ENCODE results near the gene OPN4. TPM values are rescaled to one million over a fixed set of nuclear protein-coding genes. Genes with fewer than 3 reads are reported as not detected.
A peak's percentile ranks its signal among the peaks of the same experiment; 100 is the strongest.

OPN4 gene
- total RNA-seq, 1 experiment from 2014 or later, result not detected

DNA sequence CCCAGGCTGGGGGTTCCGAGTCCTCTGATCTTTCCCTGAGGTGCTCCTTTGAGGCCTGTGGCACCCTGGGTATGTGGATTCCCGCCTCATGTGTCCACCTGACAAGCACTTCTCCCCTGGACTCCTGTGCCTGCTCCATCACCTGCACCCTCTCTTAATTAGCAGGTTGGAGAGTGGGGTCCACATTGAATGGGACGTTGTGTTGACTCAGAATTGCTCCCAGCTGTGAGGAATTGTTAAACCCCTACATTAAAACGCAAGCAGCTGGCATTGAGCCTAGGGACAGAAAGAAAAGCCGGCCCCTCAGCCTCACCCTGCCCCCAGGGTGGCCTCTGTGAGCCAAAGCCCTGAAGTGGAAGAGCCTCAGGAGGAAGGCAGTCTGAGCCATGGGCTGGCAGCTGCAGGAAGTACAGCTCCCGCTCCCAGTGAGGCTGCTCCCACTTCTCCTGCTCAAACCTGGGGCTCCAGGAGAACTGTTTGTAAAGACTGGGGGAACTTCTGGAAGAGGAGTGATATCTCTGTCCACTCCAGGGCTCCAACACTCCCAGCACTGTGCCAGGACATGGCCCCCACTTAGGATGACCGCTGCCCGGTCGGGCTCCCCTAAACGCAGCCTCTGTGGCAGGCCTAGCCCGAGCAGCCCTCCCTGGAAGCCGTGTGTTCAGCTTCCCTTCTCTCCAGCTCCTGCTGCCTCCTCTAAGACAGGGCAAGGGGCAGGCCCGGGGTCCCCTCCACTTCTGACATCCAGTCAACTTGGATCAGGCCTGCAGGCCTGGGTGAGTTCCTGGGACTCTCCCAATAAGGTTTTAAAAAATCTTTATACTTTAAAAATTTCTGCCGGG lies 1.8 kb upstream of the OPN4 start:
- Histone ChIP-seq H3K4me1 (peaks cover 53% of the 10 kb centered on the region), H3K4me3 (no peak overlapping the region), H3K27me3 (no peaks in the 10 kb centered on the region)

DNA sequence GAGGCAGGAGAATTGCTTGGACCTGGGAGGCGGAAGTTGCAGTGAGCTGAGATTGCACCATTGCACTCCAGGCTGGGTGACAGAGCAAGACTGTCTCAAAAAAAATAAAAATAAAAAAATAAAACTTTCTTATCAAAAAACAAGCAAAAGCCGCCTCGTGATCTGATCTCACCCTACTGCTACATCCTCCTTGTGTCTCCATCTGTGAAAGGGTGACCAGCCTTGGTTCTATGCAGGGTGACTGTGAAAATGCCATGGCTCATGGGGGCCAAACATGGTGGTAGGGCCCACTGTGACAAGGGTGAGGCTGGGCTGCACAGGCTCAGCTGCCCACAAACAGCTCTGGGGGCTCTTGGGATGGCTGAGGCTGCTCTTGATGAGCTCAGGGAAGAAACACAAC lies 968 bp upstream of the OPN4 start:
- no peak for DNase-seq
- H3K4me1 ChIP-seq, result peaks cover 46% of the 10 kb centered on the region
- no peaks in the 10 kb centered on the region for H3K9me3 ChIP-seq (replicated peaks)
- no peaks in the 10 kb centered on the region for H3K36me3 ChIP-seq
- no peak overlapping the region for H3K4me3 ChIP-seq
- H3K27me3 ChIP-seq, result no peaks in the 10 kb centered on the region
- H3K27ac ChIP-seq, result no peak overlapping the region; the same call in 1 of the 2 replicates

More for the DNA sequence above, 1.8 kb upstream of the OPN4 start:
- no peaks in the 10 kb centered on the region for H3K36me3 ChIP-seq
- peak; percentile 85 to 89 for DNase-seq
- H3K27ac ChIP-seq, result peak overlapping the region; percentile 77
- H3K9me3 ChIP-seq (replicated peaks), result no peaks in the 10 kb centered on the region

DNA sequence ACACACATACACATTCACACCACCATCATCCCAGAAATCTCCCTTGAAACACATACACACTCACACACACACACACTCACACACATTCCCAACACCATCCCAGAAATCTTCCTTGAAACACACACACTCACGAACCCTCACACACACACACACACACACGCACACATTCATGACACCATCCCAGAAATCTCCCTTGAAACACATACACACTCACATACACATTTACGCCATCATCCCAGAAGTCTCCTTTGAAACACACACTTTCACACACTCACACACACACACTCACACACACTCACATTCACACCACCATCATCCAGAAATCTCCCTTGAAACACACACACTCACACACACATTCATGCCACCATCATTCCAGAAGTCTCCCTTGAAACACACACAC lies 360 bp upstream of the OPN4 start:
- Histone ChIP-seq H3K36me3 (no peaks in the 10 kb centered on the region), H3K4me3 (no peak overlapping the region), H3K9me3 (replicated peaks) (no peaks in the 10 kb centered on the region), H3K27ac (no peak overlapping the region), H3K27me3 (no peaks in the 10 kb centered on the region), H3K4me1 (peaks cover 40% of the 10 kb centered on the region)
- DNase-seq, result no peak

DNA sequence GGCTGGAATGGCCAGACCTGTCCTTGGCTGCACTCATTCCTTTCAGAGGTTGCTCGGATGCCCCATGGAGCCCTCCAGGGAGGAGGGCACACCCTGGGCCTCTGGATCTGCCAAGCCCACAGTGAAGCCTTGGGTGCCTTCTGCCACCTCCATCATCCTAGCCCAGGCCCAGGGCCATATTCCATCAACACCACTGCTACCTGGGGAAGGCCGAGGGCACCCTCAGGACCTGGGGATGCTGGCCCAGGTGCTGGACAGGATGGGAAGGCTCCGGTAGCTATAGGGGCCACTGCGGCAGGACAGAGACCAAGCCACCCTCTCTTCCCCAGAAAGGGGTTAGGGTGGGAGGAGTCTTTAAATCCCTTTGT lies 810 bp downstream of the OPN4 start:
- Histone ChIP-seq H3K36me3 (no peaks in the 10 kb centered on the region), H3K4me1 (peaks cover 29% of the 10 kb centered on the region), H3K27ac (no peak overlapping the region), H3K27me3 (no peaks in the 10 kb centered on the region), H3K9me3 (replicated peaks) (no peaks in the 10 kb centered on the region), H3K4me3 (no peak overlapping the region)
- DNase-seq, result no peak

DNA sequence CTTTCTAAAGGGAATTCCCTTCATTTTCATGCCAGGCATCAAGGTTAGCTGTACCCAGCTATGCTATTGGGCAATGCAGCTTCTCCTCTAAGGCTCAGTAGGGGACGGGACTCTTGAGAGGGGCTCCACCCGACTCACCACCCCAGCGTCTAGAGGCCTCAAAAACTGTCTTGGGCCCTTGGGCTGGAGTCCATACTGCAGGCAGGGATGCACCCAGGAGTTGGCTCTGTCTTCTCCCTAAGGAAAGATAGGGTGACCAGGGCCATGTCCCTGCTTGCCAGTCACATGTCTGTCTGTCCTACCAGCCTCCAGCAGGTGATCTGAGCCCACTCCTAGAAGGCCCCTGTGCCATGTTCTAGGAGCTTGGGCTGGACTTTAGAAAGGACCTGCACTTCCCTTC lies 1.2 kb downstream of the OPN4 start:
- no peaks in the 10 kb centered on the region for H3K9me3 ChIP-seq (replicated peaks)
- H3K27me3 ChIP-seq, result no peaks in the 10 kb centered on the region
- no peaks in the 10 kb centered on the region for H3K36me3 ChIP-seq
- DNase-seq, result no peak
- no peak overlapping the region for H3K27ac ChIP-seq
- no peak overlapping the region for H3K4me3 ChIP-seq
- H3K4me1 ChIP-seq, result peaks cover 24% of the 10 kb centered on the region

DNA sequence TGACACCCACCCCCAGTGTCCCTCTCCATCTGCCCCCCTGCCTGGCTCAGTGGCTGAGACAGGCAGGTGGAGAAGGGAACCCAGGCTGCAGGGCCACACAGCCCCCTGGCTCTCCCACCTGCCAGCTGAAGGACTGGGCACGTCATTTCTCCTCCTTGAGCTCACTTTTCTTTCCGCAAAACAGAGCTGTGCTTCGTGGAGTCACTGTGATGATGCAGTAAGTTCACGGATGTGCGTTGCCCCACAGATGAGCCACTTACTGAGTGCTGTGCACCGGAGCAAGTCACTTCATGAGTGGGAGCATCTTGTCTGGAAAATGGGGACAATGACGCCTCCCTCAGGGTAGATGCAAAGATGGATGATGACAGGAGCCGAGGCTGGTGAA lies 2.7 kb downstream of the OPN4 start:
- H3K4me1 ChIP-seq, result peaks cover 10% of the 10 kb centered on the region

DNA sequence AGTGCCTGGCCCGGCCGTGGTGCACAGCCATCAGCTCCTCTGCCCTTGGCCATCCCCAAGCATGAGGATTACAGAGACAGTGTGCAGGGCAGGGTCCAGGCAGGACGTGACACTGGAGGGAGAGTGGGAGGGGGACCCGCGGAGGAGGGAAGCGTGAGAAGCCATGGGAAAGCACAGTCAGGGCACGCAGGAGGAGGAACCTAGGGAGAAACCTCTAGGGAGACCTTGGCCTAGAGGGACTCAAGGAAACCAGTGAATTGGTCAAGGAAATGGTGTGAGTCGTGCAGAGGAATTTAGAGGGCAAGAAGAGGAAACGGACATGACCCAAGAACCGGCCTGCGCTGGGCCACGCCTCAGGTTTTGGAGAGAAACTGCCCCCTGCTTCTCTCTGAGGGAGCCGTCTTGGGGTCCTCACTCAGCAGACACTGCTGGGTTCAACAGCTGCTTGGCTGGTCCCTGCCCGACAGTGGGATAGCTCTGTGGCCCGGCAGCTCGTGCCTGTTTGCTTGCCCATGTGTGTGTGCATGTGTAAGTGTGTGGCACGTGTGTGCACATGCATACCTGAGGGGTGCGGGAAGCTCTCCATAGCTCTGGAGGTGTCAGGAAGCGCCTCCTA lies 3.2 kb downstream of the OPN4 start:
- no peak for DNase-seq
- Histone ChIP-seq H3K9me3 (replicated peaks) (no peaks in the 10 kb centered on the region), H3K4me1 (peaks cover 6% of the 10 kb centered on the region), H3K4me3 (no peak overlapping the region), H3K27me3 (no peaks in the 10 kb centered on the region), H3K27ac (no peak overlapping the region), H3K36me3 (no peaks in the 10 kb centered on the region)

More for the DNA sequence above, 2.7 kb downstream of the OPN4 start:
- Histone ChIP-seq H3K36me3 (no peaks in the 10 kb centered on the region), H3K9me3 (replicated peaks) (no peaks in the 10 kb centered on the region), H3K4me3 (no peak overlapping the region), H3K27me3 (no peaks in the 10 kb centered on the region), H3K27ac (no peak overlapping the region)
- DNase-seq, result no peak

DNA sequence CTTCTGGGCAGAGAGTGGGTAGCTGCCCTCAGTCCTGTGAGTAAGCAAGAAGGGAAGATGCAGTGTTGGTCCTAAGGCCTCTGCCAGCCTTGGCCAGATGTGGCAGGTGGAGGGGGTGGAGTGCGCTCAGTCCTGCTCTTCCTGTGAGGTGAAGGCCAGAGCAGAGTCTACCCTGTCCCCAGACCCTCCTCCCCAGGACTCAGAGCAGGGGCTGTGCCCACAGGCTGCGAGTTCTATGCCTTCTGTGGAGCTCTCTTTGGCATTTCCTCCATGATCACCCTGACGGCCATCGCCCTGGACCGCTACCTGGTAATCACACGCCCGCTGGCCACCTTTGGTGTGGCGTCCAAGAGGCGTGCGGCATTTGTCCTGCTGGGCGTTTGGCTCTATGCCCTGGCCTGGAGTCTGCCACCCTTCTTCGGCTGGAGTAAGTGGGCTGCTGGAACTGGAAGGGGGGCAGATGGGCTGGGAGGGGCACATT lies 4.0 kb downstream of the OPN4 start:
- Histone ChIP-seq H3K27ac (no peak overlapping the region), H3K9me3 (replicated peaks) (no peaks in the 10 kb centered on the region), H3K4me3 (no peak overlapping the region), H3K27me3 (no peaks in the 10 kb centered on the region), H3K4me1 (no peaks in the 10 kb centered on the region; the same call in 1 of the 2 replicates), H3K36me3 (no peaks in the 10 kb centered on the region)
- DNase-seq, result peak in 1 of 2 experiments; percentile 1

DNA sequence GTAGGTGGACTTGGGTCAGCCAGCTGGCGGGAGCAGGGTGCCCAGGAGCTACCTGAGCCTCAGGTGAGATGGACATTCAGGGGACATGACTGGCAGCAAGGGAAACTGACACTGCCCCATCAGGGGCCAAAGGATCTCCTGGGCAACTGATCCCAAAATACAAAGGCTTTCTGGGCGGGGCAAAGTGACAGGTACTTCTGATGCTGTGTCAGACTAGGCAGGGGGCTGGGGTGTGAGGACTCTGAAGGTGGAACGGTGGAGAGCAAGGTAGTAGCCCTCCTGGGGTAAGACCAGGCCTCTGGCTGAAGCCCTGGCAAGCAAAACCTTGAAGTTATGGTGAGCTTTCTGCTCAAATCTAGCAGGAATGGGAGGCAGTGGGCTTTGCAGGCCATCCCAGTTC lies 4.4 kb downstream of the OPN4 start:
- H3K27me3 ChIP-seq, result no peaks in the 10 kb centered on the region

DNA sequence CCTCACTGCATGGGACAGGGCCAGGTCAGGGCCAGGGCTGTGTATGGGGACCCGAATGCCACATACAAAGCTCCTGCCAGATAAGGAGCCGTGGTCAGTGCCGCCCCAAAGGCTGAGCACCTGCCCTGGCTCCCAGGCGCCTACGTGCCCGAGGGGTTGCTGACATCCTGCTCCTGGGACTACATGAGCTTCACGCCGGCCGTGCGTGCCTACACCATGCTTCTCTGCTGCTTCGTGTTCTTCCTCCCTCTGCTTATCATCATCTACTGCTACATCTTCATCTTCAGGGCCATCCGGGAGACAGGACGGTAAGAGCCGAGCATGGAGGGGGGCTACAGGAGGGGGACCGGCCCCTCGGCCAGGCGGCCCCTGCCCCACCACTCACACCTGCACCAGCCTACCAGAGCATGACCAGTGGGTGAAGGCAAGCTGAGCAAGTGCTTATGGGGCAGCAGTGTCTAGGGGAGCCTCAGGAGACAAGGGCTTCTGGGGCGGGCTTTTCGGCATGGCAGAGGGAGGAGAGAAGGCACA lies 4.9 kb downstream of the OPN4 start:
- Histone ChIP-seq H3K36me3 (no peaks in the 10 kb centered on the region), H3K4me3 (no peak overlapping the region), H3K4me1 (peaks cover 5% of the 10 kb centered on the region), H3K27ac (no peak overlapping the region), H3K27me3 (no peaks in the 10 kb centered on the region), H3K9me3 (replicated peaks) (no peaks in the 10 kb centered on the region)
- DNase-seq, result no peak

More for the DNA sequence above, 4.4 kb downstream of the OPN4 start:
- DNase-seq, result no peak
- Histone ChIP-seq H3K4me1 (peaks cover under 1% of the 10 kb centered on the region; the same call in 1 of the 2 replicates), H3K4me3 (no peak overlapping the region), H3K9me3 (replicated peaks) (no peaks in the 10 kb centered on the region), H3K27ac (no peak overlapping the region), H3K36me3 (no peaks in the 10 kb centered on the region)

DNA sequence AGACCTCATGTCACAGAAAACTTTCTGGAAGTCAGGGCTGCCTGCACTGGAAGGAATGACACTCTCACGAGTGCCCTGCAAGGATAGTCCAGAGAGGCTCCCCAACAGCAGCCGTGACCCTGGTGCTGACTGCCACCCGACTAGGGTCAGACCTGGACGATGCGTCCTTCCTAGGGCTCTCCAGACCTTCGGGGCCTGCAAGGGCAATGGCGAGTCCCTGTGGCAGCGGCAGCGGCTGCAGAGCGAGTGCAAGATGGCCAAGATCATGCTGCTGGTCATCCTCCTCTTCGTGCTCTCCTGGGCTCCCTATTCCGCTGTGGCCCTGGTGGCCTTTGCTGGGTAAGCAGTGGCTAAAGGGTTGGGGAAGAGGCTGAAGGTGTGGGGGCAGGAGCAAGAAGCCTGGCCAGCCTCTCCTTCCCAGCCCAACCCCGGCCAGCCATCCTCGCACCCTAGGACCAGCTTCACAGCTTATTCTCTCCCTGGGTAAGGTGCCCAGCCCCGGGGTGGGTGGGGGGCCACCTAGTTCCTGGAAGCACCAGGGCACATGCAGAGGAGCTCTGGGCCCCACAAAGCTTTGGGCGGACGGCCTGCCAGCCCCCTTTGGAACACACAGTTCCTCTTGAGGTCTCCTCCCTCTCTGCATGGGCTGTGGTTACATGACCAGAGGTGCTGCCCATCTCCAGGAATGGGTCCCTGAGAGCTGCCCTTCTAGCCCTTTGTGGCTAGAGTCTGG lies 5.5 kb downstream of the OPN4 start:
- H3K27me3 ChIP-seq, result no peaks in the 10 kb centered on the region
- no peaks in the 10 kb centered on the region for H3K9me3 ChIP-seq (replicated peaks)
- H3K4me3 ChIP-seq, result no peak overlapping the region
- H3K4me1 ChIP-seq, result peaks cover 12% of the 10 kb centered on the region
- H3K36me3 ChIP-seq, result no peaks in the 10 kb centered on the region
- DNase-seq, result no peak
- H3K27ac ChIP-seq, result no peak overlapping the region

DNA sequence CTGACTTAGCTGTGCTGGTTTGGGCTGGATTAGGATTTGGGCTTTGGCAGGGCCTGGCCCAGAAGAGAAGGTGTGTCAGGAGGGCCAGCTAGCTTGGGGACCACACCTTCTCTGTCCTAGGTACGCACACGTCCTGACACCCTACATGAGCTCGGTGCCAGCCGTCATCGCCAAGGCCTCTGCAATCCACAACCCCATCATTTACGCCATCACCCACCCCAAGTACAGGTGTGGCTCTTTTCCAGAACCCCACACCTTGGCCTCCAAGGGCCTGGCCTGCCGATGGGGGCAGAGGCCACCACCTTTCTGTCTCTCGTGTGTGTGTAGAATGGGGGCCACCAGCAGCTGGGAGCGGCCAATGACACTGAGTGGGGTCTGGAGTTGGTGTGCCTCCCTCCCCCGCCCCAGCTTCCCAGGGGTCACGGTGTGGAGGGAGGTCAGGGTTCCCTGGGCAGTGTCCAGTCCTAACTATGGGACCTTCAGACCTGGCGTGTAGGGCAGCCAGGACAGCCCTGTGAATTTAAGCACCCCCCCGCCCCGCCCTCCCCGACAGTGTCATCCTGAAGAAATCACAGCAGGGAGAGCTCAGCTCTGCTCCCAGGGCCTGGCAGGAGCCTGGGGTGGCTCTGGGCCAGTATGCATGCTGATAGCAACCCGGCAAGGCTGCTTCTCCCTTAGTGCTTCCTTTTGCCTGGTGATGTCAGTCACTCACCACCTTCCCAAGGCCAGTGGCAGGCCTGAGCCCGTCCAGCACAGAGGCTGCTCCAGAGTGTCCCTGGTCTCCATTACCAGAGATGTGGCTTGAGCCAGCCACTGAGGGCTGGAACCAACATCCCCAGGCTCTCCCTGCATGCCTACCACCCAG lies 7.0 kb downstream of the OPN4 start:
- Histone ChIP-seq H3K36me3 (no peaks in the 10 kb centered on the region), H3K27me3 (no peaks in the 10 kb centered on the region), H3K4me3 (no peak overlapping the region), H3K4me1 (peaks cover 16% of the 10 kb centered on the region), H3K27ac (no peak overlapping the region), H3K9me3 (replicated peaks) (no peaks in the 10 kb centered on the region)
- peak in 1 of 2 experiments; percentile 51 for DNase-seq

DNA sequence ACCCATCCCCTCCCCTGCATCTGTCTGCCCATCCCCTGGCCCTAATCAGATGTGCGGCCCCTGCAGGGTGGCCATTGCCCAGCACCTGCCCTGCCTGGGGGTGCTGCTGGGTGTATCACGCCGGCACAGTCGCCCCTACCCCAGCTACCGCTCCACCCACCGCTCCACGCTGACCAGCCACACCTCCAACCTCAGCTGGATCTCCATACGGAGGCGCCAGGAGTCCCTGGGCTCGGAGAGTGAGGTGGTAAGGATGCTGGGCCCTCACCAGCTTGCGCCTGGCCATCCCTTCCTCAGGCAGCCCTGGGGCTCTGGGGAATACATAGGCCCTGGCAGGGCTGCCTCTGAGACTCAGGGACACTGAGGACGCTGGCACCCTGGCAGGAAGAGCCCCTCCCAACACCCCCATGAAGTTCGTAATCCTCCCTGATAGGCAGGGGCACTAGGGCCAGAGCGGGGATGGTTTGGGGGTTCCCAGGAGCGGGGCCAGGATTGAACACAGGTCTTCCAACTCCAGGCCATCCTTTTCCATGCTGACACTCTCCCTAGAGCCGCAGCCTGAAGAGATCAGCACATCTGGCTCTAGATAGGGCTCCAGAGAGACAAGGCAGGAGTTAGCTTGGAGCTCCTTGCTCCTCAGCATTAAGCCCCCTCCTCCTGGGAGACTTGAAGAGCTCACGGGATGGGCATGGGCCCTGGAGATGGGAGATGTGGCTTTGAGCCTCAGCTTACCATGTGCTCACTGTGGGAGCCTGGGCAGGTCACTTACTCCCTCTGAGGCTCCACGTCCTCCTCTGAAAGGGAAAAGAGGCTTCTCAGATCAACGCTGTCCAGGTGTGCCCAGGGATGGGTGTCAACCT lies 8.1 kb downstream of the OPN4 start:
- no peaks in the 10 kb centered on the region for H3K9me3 ChIP-seq (replicated peaks)
- no peaks in the 10 kb centered on the region for H3K36me3 ChIP-seq
- H3K27ac ChIP-seq, result no peak overlapping the region
- H3K27me3 ChIP-seq, result no peaks in the 10 kb centered on the region
- peaks cover 17% of the 10 kb centered on the region for H3K4me1 ChIP-seq
- DNase-seq, result no peak
- no peak overlapping the region for H3K4me3 ChIP-seq
